Measurements from ENCODE around the gene WFDC2. TPM values are rescaled to one million over a fixed set of nuclear protein-coding genes. Genes with fewer than 3 reads are reported as not detected.

WFDC2 gene
- total and polyA plus RNA-seq, 2 donors (not counting 3 experiments of a cell fraction or from before 2014, with no cell fraction given), result not detected

GRCh38 chr20:45420125-45420524 lies 49.4 kb upstream of the WFDC2 start:
- CTCF ChIA-PET, result interaction anchor here (0.7 to 7.0 kb wide), 11 partner anchors 9 to 126 kb away, joined by 3 to 42 read pairs (median 5); partner anchors contain the start of gene SYS1
- Histone ChIP-seq H3K9me3 (replicated peaks; ENCODE audit: control insufficient read depth, insufficient read depth, low read length) (no peaks in the 10 kb centered on the region), H3K4me1 (ENCODE audit: control insufficient read depth, extremely low read depth, insufficient read depth, low read length) (peaks cover 21% of the 10 kb centered on the region), H3K79me2 (ENCODE audit: control insufficient read depth, insufficient read depth, low read length) (peaks cover 22% of the 10 kb centered on the region), H3K4me3 (replicated peaks in 1 of 3; ENCODE audit: insufficient read depth in 1 of 3, low read depth in 1 of 3, low read length in 3 of 3) (no peak overlapping the region), H3K9ac (replicated peaks; ENCODE audit: extremely low read depth, insufficient read depth, low read length) (peak overlapping the region; percentile 22), H3K27me3 (ENCODE audit: control insufficient read depth in 2 of 2, insufficient read depth in 2 of 2, low read length in 2 of 2) (no peaks in the 10 kb centered on the region), H3K36me3 (ENCODE audit: control insufficient read depth in 2 of 2, extremely low read depth in 1 of 2, insufficient read depth in 2 of 2, low read length in 2 of 2) (peaks cover 7 to 28% of the 10 kb centered on the region in 2 experiments), H2AFZ (ENCODE audit: low read depth, low read length) (no peak overlapping the region), H3K4me2 (ENCODE audit: insufficient read depth, low read length) (no peak overlapping the region), H4K20me1 (replicated peaks; ENCODE audit: control insufficient read depth, extremely low read depth, insufficient read depth, low read length) (no peaks in the 10 kb centered on the region), H3K27ac (ENCODE audit: insufficient read depth, low read depth, low read length) (peak overlapping the region; percentile 64), H3K9me1 (replicated peaks; ENCODE audit: control insufficient read depth, extremely low read depth, insufficient read depth, low read length) (no peaks in the 10 kb centered on the region)
- intact Hi-C loops (cut with micrococcal nuclease), result no loop called here
- POLR2A ChIA-PET, result interaction anchor here (0.6 kb wide), 1 partner anchor 350 kb away, joined by 3 read pairs; no protein-coding TSS in a partner anchor
- dilution Hi-C loops (cut with MboI; ENCODE audit: extremely low pct_ligation_motif_present, low sequenced_read_pairs), result no loop called here
- no peak for TF ChIP-seq MAX (IDR thresholded peaks at IDR 0.05; ENCODE audit: insufficient read depth, insufficient read length)
- TF ChIP-seq EZH2 (IDR thresholded peaks at IDR 0.05; ENCODE audit: borderline replicate concordance, low read depth, low read length, severe bottlenecking), result no peak
- TF ChIP-seq POLR2A (IDR thresholded peaks at IDR 0.05; ENCODE audit: low read depth, low read length), result no peak
- no TSS peak for BruUV-seq (replicated peaks)
- FAIRE-seq (no peak), DNase-seq (ENCODE audit: low read depth, low spot score) (no peak)

GRCh38 chr20:45423700-45424099 lies 45.9 kb upstream of the WFDC2 start:
- TF ChIP-seq EZH2 (IDR thresholded peaks at IDR 0.05; ENCODE audit: borderline replicate concordance, low read depth, low read length, severe bottlenecking) (no peak), FOS (IDR thresholded peaks at IDR 0.05; ENCODE audit: borderline replicate concordance, insufficient read depth, low read length) (no peak), MAX (IDR thresholded peaks at IDR 0.05; ENCODE audit: insufficient read depth, insufficient read length) (no peak), JUN (IDR thresholded peaks at IDR 0.05; ENCODE audit: borderline replicate concordance, insufficient read depth, insufficient read length, low read depth) (no peak), MYC (IDR thresholded peaks at IDR 0.05; ENCODE audit: low read depth, low read length) (no peak)
- ChIA-PET POLR2A (no interaction called here), CTCF (interaction anchor here (1.2 kb wide), 1 partner anchor 13 kb away, joined by 6 read pairs; no protein-coding TSS in a partner anchor)
- Histone ChIP-seq H3K36me3 (ENCODE audit: control insufficient read depth in 2 of 2, extremely low read depth in 1 of 2, insufficient read depth in 2 of 2, low read length in 2 of 2) (peaks cover 7 to 34% of the 10 kb centered on the region in 2 experiments), H3K27me3 (ENCODE audit: control insufficient read depth in 2 of 2, insufficient read depth in 2 of 2, low read length in 2 of 2) (no peaks in the 10 kb centered on the region), H3K4me1 (ENCODE audit: control insufficient read depth, extremely low read depth, insufficient read depth, low read length) (peaks cover 7% of the 10 kb centered on the region), H3K27ac (ENCODE audit: insufficient read depth, low read depth, low read length) (no peak overlapping the region), H3K9me3 (replicated peaks; ENCODE audit: control insufficient read depth, insufficient read depth, low read length) (no peaks in the 10 kb centered on the region), H3K4me2 (ENCODE audit: insufficient read depth, low read length) (no peak overlapping the region), H3K9ac (replicated peaks; ENCODE audit: extremely low read depth, insufficient read depth, low read length) (no peak overlapping the region), H4K20me1 (replicated peaks; ENCODE audit: control insufficient read depth, extremely low read depth, insufficient read depth, low read length) (no peaks in the 10 kb centered on the region), H3K79me2 (ENCODE audit: control insufficient read depth, insufficient read depth, low read length) (peaks cover 2% of the 10 kb centered on the region), H2AFZ (ENCODE audit: low read depth, low read length) (no peak overlapping the region), H3K9me1 (replicated peaks; ENCODE audit: control insufficient read depth, extremely low read depth, insufficient read depth, low read length) (no peaks in the 10 kb centered on the region), H3K4me3 (replicated peaks in 1 of 3; ENCODE audit: insufficient read depth in 1 of 3, low read depth in 1 of 3, low read length in 3 of 3) (no peak overlapping the region)
- DNase-seq (ENCODE audit: low read depth, low spot score) (no peak), FAIRE-seq (no peak)
- no TSS peak for BruUV-seq (replicated peaks)
- dilution Hi-C loops (cut with MboI; ENCODE audit: extremely low pct_ligation_motif_present, low sequenced_read_pairs), result no loop called here
- intact Hi-C loops (cut with micrococcal nuclease), result no loop called here

Measured in endothelial cell of umbilical vein (primary cell).